ENCODE measurements around the gene SOX13.

DNA sequence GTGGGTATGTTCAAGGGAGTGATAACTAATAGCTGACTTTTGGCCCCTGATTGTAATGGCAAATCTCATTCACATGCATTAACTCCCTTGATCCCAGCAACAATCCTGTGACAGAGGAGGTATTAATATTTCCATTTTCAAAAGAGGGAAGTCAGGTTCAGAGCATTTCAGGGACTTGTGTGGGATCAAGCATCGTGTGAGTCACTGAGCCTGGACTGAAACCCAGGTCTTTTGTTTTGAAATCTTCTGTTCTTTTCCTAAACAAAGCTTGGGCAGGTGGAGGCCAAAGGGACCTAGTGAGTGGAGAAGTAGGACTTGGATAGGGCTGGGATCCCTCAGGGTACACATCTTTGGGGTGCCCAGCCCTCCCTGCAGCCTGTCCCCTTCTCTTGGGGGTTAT, 41.0 kb downstream of the SOX13 start:
- TF ChIP-seq CTCF (IDR thresholded peaks at IDR 0.05) (no peak), EP300 (IDR thresholded peaks at IDR 0.05) (no peak), POLR2A (IDR thresholded peaks at IDR 0.05) (no peak)
